NCI-H345 (cell line): Measurements from ENCODE around the gene PPIE.

Experiments used
- DNase-seq: peaks from one replicate; lab custom pipeline; 2025; lab: John Stamatoyannopoulos, UW

PPIE gene

GRCh38 chr1:39738622-39739366 is at the start of gene PPIE:
Gene PPIE, plus strand, starts transcription at chr1:39738882. Its CDS starts 19 bp downstream, at chr1:39738901.
- peak; percentile 96 for DNase-seq

- DNase-seq, result no peak
These were observed 49.5 kb upstream of the PPIE start for GRCh38 chr1:39689214-39689613.

- DNase-seq, result no peak
These were observed 49.0 kb upstream of the PPIE start for GRCh38 chr1:39689635-39690034.

- no peak for DNase-seq
These were observed 48.5 kb upstream of the PPIE start for GRCh38 chr1:39690225-39690624.

- no peak for DNase-seq
These were observed 47.8 kb upstream of the PPIE start for GRCh38 chr1:39690794-39691382.

GRCh38 chr1:39691383-39692151 is 47.1 kb upstream of the PPIE start, which contains the start of gene HPCAL4:
Gene HPCAL4, minus strand, starts transcription at chr1:39691433. Its CDS starts 6,830 bp downstream, at chr1:39684603.
- peak; percentile 84 for DNase-seq

- DNase-seq, result no peak
These were observed 46.3 kb upstream of the PPIE start for GRCh38 chr1:39692152-39693074.

- no peak for DNase-seq
These were observed 44.7 kb upstream of the PPIE start for GRCh38 chr1:39694026-39694425.

- DNase-seq, result no peak
These were observed 43.7 kb upstream of the PPIE start for GRCh38 chr1:39695016-39695415.

- no peak for DNase-seq
These were observed 42.2 kb upstream of the PPIE start for GRCh38 chr1:39696448-39696847.

- DNase-seq, result no peak
These were observed 40.1 kb upstream of the PPIE start for GRCh38 chr1:39698568-39698967.

GRCh38 chr1:39699419-39699818 is 39.3 kb upstream of the PPIE start:
- DNase-seq, result no peak

- no peak for DNase-seq
These were observed 38.3 kb upstream of the PPIE start for GRCh38 chr1:39700348-39700747.

- DNase-seq, result no peak
These were observed 37.6 kb upstream of the PPIE start for GRCh38 chr1:39701049-39701439.

- DNase-seq, result no peak
These were observed 33.9 kb upstream of the PPIE start for GRCh38 chr1:39704757-39705156.

GRCh38 chr1:39707506-39707905 is 31.2 kb upstream of the PPIE start:
- no peak for DNase-seq

- DNase-seq, result no peak
These were observed 27.3 kb upstream of the PPIE start for GRCh38 chr1:39711104-39711965.

GRCh38 chr1:39711966-39712340 is 26.7 kb upstream of the PPIE start:
- no peak for DNase-seq

GRCh38 chr1:39713557-39713956 is 25.1 kb upstream of the PPIE start:
- DNase-seq, result no peak

GRCh38 chr1:39717809-39718208 is 20.9 kb upstream of the PPIE start:
- DNase-seq, result no peak
